ENCODE data around the gene EFCAB11.

DNA sequence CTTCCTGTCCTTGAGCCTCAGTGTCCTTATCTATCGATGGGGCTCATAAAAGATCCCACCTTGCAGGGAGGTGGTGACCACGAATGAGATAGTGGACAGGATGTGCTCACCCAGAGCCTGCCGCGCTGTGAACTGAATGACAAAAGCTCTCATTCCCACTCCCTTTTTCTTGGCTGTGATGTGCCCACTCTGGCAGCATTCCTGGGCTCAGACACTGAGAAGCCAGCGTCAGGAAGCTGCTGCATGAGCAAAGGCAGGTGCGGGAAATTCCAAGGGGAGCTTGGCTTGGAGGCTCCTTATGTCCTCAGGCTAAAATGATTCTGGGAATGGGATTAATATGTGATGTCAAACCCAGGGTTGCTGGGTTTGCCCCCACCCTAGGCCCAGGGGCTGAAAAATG, 61.6 kb downstream of the EFCAB11 start:
- TF ChIP-seq, protein P1, sequence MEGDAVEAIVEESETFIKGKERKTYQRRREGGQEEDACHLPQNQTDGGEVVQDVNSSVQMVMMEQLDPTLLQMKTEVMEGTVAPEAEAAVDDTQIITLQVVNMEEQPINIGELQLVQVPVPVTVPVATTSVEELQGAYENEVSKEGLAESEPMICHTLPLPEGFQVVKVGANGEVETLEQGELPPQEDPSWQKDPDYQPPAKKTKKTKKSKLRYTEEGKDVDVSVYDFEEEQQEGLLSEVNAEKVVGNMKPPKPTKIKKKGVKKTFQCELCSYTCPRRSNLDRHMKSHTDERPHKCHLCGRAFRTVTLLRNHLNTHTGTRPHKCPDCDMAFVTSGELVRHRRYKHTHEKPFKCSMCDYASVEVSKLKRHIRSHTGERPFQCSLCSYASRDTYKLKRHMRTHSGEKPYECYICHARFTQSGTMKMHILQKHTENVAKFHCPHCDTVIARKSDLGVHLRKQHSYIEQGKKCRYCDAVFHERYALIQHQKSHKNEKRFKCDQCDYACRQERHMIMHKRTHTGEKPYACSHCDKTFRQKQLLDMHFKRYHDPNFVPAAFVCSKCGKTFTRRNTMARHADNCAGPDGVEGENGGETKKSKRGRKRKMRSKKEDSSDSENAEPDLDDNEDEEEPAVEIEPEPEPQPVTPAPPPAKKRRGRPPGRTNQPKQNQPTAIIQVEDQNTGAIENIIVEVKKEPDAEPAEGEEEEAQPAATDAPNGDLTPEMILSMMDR (IDR thresholded peaks at IDR 0.05) = no peak
- no peak for TF ChIP-seq POLR2A (IDR thresholded peaks at IDR 0.05)
